NCI-H1092 (cell line): ENCODE results near the gene CDC14B.
"Not testable (repeated sequence)": the region's sequence is repeated elsewhere in the genome, so short reads cannot be mapped to it uniquely, and the experiment has no call there.

ENCODE experiments used
- DNase-seq: peaks from one replicate; lab custom pipeline; 2025; lab: John Stamatoyannopoulos, UW

Gene CDC14B

GRCh38 chr9:96585426-96585825 is 34.2 kb downstream of the CDC14B start:
- DNase-seq = no peak

GRCh38 chr9:96582199-96582598 is 37.4 kb downstream of the CDC14B start:
- not testable (repeated sequence) for DNase-seq

- no peak for DNase-seq
Observed at GRCh38 chr9:96581786-96582185, 37.9 kb downstream of the CDC14B start.

- no peak for DNase-seq
Observed at GRCh38 chr9:96581301-96581700, 38.3 kb downstream of the CDC14B start.

- no peak for DNase-seq
Observed at GRCh38 chr9:96574931-96575351, 44.7 kb downstream of the CDC14B start.

- DNase-seq = no peak
Observed at GRCh38 chr9:96574455-96574854, 45.2 kb downstream of the CDC14B start.

GRCh38 chr9:96567203-96567700 is 52.4 kb downstream of the CDC14B start:
- no peak for DNase-seq

- DNase-seq = no peak
Observed at GRCh38 chr9:96566498-96567202, 53.0 kb downstream of the CDC14B start.

- no peak for DNase-seq
Observed at GRCh38 chr9:96565671-96566497, 53.8 kb downstream of the CDC14B start.

GRCh38 chr9:96564217-96564616 is 55.4 kb downstream of the CDC14B start:
- DNase-seq = no peak

- no peak for DNase-seq
Observed at GRCh38 chr9:96559339-96559943, 60.2 kb downstream of the CDC14B start.

GRCh38 chr9:96557921-96558320 is 61.7 kb downstream of the CDC14B start:
- no peak for DNase-seq

- no peak for DNase-seq
Observed at GRCh38 chr9:96556701-96557461, 62.8 kb downstream of the CDC14B start.

- DNase-seq = no peak
Observed at GRCh38 chr9:96555567-96556386, 63.9 kb downstream of the CDC14B start.

- DNase-seq = no peak
Observed at GRCh38 chr9:96554801-96555566, 64.7 kb downstream of the CDC14B start.

GRCh38 chr9:96554326-96554725 is 65.3 kb downstream of the CDC14B start:
- no peak for DNase-seq

GRCh38 chr9:96553070-96553469 is 66.6 kb downstream of the CDC14B start:
- DNase-seq = no peak

GRCh38 chr9:96551403-96551802 is 68.2 kb downstream of the CDC14B start:
- DNase-seq = no peak

GRCh38 chr9:96550659-96551058 is 69.0 kb downstream of the CDC14B start:
- DNase-seq = no peak

GRCh38 chr9:96543131-96543530 is 76.5 kb downstream of the CDC14B start:
- DNase-seq = not testable (repeated sequence)
